Measurements from ENCODE around the gene RALGPS1. TPM values are rescaled to one million over a fixed set of nuclear protein-coding genes. Genes with fewer than 3 reads are reported as not detected.

The RALGPS1 gene
- total RNA-seq, 6 donors from 2014 or later, result 12.3 to 52.4 (median 17.1) TPM

DNA sequence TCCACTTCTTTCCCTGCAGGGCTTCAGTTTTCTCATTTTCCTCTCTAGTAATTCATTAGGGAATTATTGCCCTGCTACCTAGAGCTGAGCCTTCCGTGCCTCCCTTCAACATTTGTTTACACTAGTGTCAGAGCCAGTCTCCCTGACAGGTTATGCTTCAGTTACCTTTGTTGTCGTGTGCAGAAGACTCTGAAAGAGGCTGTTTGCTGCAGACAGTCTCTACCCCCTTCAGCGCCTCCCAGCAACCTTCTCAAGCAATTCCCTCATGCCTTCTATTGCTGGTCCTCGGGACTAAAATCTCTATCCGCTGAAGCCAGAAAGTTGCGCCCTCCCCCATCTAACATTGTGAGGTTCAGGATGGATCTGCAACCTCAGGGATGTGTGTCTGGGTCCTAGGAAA lies 12.8 kb downstream of the RALGPS1 start:
- no peaks in the 10 kb centered on the region for H3K36me3 ChIP-seq
- no peak overlapping the region for H3K27ac ChIP-seq
- ATAC-seq (ENCODE audit: low FRiP score in 2 of 2) (no peak), DNase-seq (no peak)
- no peak for TF ChIP-seq POLR2AphosphoS5 (IDR thresholded peaks at IDR 0.05)
- no peaks in the 10 kb centered on the region for H3K9me3 ChIP-seq
- 61 to 72% methylated on average over 6 of the region's 6 CpGs for WGBS, 2 donors
- H3K27me3 ChIP-seq, result no peaks in the 10 kb centered on the region
- no peaks in the 10 kb centered on the region for H3K4me1 ChIP-seq
- H3K4me3 ChIP-seq, result no peak overlapping the region

DNA sequence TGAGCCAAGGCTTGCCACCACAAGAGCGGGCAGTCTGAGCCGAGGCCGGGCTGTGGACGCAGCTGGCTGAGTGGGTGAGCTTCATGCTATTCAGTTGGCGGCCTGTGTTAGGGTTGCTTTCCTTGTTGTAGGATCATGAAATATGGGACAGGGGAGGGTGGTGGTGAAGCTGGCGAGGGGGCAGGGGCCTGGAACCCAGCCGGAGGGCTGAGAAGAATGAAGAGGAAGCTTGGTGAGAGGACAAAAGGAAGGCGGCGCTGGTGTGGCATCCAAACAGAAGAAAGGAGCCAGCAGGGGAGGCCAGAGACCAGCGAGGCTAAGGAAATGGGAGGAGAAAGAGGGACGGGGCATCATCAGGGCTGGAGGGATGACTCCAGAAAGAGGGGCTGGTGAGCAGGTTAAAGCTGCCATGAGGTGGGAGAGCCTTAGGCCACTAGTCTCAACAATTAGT lies 18.3 kb downstream of the RALGPS1 start:
- DNase-seq (peak in 1 of 2 donors; percentile 65), ATAC-seq (ENCODE audit: low FRiP score in 2 of 2) (no peak)
- Histone ChIP-seq H3K27me3 (no peaks in the 10 kb centered on the region), H3K27ac (no peak overlapping the region), H3K9me3 (no peaks in the 10 kb centered on the region), H3K4me1 (no peaks in the 10 kb centered on the region), H3K4me3 (no peak overlapping the region), H3K36me3 (no peaks in the 10 kb centered on the region)
- TF ChIP-seq POLR2AphosphoS5 (IDR thresholded peaks at IDR 0.05) (no peak), EP300 (IDR thresholded peaks at IDR 0.05) (no peak), POLR2A (IDR thresholded peaks at IDR 0.05) (no peak)
- TF ChIP-seq, protein P1, sequence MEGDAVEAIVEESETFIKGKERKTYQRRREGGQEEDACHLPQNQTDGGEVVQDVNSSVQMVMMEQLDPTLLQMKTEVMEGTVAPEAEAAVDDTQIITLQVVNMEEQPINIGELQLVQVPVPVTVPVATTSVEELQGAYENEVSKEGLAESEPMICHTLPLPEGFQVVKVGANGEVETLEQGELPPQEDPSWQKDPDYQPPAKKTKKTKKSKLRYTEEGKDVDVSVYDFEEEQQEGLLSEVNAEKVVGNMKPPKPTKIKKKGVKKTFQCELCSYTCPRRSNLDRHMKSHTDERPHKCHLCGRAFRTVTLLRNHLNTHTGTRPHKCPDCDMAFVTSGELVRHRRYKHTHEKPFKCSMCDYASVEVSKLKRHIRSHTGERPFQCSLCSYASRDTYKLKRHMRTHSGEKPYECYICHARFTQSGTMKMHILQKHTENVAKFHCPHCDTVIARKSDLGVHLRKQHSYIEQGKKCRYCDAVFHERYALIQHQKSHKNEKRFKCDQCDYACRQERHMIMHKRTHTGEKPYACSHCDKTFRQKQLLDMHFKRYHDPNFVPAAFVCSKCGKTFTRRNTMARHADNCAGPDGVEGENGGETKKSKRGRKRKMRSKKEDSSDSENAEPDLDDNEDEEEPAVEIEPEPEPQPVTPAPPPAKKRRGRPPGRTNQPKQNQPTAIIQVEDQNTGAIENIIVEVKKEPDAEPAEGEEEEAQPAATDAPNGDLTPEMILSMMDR (IDR thresholded peaks at IDR 0.05), result no peak
- WGBS, 2 donors, result 88 to 89% methylated on average over 11 of the region's 11 CpGs

DNA sequence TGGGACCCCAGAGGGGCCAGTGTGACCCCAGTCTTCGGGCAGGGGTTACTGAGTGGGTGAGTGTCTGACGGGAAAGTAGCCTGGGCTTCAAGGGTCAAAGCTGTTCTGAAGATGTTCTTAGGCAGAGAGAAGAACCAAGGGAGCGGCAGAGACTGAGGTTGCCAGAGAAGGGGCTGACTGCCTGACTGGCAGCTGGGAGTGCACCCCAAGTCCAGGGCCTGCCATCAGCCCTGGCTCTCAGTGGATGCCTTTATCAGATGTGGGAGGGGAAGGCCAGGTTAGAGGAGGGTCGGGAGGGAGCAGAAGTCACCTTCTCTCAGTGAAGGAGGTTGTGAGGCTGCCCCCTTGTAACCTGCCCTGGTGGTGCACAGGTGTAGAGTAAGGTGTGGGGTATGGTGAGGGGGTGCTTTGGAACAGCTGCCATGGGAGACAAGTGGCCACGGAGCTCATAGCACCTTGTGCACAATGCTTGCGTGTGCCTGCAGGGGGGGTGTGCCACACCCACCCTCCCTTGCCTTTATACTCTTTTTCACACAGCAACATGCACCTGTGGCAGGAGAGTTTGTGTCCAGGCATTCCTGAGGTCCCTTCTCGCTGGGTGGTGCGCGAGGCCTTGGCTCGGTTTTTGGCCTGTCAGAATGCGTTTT lies 18.9 kb downstream of the RALGPS1 start:
- Histone ChIP-seq H3K27ac (no peak overlapping the region), H3K27me3 (no peaks in the 10 kb centered on the region), H3K4me1 (no peaks in the 10 kb centered on the region), H3K36me3 (no peaks in the 10 kb centered on the region), H3K4me3 (no peak overlapping the region), H3K9me3 (no peaks in the 10 kb centered on the region)
- no peak for DNase-seq
- no peak for ATAC-seq (ENCODE audit: low FRiP score in 2 of 2)
- TF ChIP-seq POLR2A (IDR thresholded peaks at IDR 0.05) (no peak), EP300 (IDR thresholded peaks at IDR 0.05) (no peak), POLR2AphosphoS5 (IDR thresholded peaks at IDR 0.05) (no peak)
- TF ChIP-seq, protein P1 (IDR thresholded peaks at IDR 0.05), result no peak
- 90 to 92% methylated on average over 11 of the region's 11 CpGs for WGBS, 2 donors

DNA sequence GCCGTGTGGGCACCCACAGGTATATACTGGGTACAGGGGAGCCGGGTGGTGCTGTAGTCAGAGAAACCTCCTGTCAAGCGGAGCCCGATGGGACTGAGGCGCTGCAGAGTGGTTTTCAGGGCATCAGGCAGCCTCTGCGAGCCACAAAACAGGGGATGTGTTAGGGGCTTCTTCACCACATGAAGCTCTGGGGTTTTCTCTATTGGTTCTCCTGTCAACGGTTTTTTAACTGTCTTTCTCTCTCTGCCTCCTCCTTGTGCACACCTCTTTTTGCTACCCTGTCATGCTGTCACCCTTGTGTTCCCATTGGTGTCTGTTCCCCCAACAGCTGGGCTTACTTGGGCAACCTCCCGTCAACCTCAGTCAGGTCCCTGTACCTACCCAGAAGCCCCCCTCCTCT lies 19.9 kb downstream of the RALGPS1 start:
- Histone ChIP-seq H3K4me1 (no peaks in the 10 kb centered on the region), H3K36me3 (no peaks in the 10 kb centered on the region), H3K9me3 (no peaks in the 10 kb centered on the region), H3K4me3 (no peak overlapping the region), H3K27ac (no peak overlapping the region), H3K27me3 (no peaks in the 10 kb centered on the region)
- WGBS, 2 donors, result 90 to 91% methylated on average over 8 of the region's 8 CpGs
- DNase-seq (no peak), ATAC-seq (ENCODE audit: low FRiP score in 2 of 2) (no peak)
- TF ChIP-seq POLR2A (IDR thresholded peaks at IDR 0.05), result no peak
- TF ChIP-seq EP300 (IDR thresholded peaks at IDR 0.05), result no peak
- TF ChIP-seq, protein P1 (IDR thresholded peaks at IDR 0.05), result no peak
- no peak for TF ChIP-seq POLR2AphosphoS5 (IDR thresholded peaks at IDR 0.05)

DNA sequence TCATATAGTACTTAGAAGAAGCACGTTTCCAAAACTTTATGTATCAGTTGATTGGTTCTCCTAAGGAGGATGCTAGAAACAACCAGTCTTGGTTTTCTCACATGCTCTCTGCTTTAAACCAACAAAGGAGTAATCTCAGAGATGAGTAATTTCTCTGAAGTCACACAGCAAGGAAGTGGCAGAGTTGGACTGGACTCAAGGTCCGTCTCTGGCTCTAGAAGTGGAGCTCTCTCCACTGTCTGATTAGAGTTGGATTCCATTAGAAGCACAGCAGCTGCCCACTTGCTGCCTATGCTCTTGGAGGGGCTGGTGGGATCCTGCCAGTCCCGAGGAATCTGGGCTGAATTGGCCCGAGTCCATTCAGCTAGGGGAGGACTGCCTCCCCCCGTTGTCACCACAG lies 21.0 kb downstream of the RALGPS1 start:
- WGBS, 2 donors, result 69 to 84% methylated on average over 5 of the region's 5 CpGs

More for the DNA sequence above, 21.0 kb downstream of the RALGPS1 start:
- TF ChIP-seq POLR2AphosphoS5 (IDR thresholded peaks at IDR 0.05) (no peak), POLR2A (IDR thresholded peaks at IDR 0.05) (no peak), EP300 (IDR thresholded peaks at IDR 0.05) (no peak)
- TF ChIP-seq, protein P1 (IDR thresholded peaks at IDR 0.05), result no peak
- ATAC-seq (ENCODE audit: low FRiP score in 2 of 2), result no peak
- Histone ChIP-seq H3K27ac (no peak overlapping the region), H3K36me3 (no peaks in the 10 kb centered on the region), H3K27me3 (no peaks in the 10 kb centered on the region), H3K4me3 (no peak overlapping the region), H3K9me3 (no peaks in the 10 kb centered on the region), H3K4me1 (peaks cover 0 to 3% (median under 1%) of the 10 kb centered on the region in 4 donors)
- DNase-seq, result no peak
